ENCODE measurements around the gene KIAA2012. TPM values are rescaled to one million over a fixed set of nuclear protein-coding genes. Genes with fewer than 3 reads are reported as not detected.

Gene KIAA2012
- total and polyA plus RNA-seq, 2 donors (not counting 1 experiment from before 2014, with no cell fraction given): not detected

- Histone ChIP-seq H3K79me2 (ENCODE audit: control insufficient read depth, insufficient read depth, low read length) (no peaks in the 10 kb centered on the region), H3K9me3 (ENCODE audit: control extremely low read depth in 1 of 3, control insufficient read depth in 2 of 3, insufficient read depth in 1 of 3, low read length in 2 of 3) (no peaks in the 10 kb centered on the region), H3K9ac (ENCODE audit: low read length) (no peak overlapping the region), H3K4me1 (ENCODE audit: control insufficient read depth in 2 of 2, insufficient read depth in 2 of 2, low read length in 2 of 2) (no peaks in the 10 kb centered on the region), H3K4me3 (ENCODE audit: control extremely low read depth in 1 of 5, extremely low read depth in 1 of 5, insufficient read depth in 1 of 5, low read depth in 2 of 5, low read length in 4 of 5) (no peak overlapping the region), H3K27me3 (replicated peaks in 1 of 4; ENCODE audit: control extremely low read depth in 1 of 4, control insufficient read depth in 3 of 4, insufficient read depth in 4 of 4, low read length in 3 of 4) (no peaks in the 10 kb centered on the region), H3K27ac (ENCODE audit: low read length in 2 of 2) (no peak overlapping the region), H3K36me3 (replicated peaks in 1 of 2; ENCODE audit: control extremely low read depth in 1 of 2, control insufficient read depth in 1 of 2, extremely low read depth in 1 of 2, insufficient read depth in 2 of 2, low read length in 1 of 2) (no peaks in the 10 kb centered on the region), H4K20me1 (ENCODE audit: control insufficient read depth, insufficient read depth, low read length, poor library complexity, severe bottlenecking) (no peaks in the 10 kb centered on the region), H2AFZ (ENCODE audit: insufficient read depth, low read depth, low read length, poor library complexity, severe bottlenecking) (no peak overlapping the region), H3K4me2 (replicated peaks; ENCODE audit: low read depth, low read length, poor library complexity, severe bottlenecking) (no peak overlapping the region)
- no peaks in the 10 kb centered on the region for H3K4me1 Mint-ChIP-seq
- H3K4me3 Mint-ChIP-seq: no peak overlapping the region
- no CpG with 5 or more reads among the region's 2 CpGs for WGBS (ENCODE audit: insufficient coverage)
- TF ChIP-seq CTCF (IDR thresholded peaks at IDR 0.05) (no peak), EZH2 (IDR thresholded peaks at IDR 0.05; ENCODE audit: borderline replicate concordance, insufficient read depth, low read depth, low read length, poor library complexity, severe bottlenecking) (no peak)
- DNase-seq (no peak), ATAC-seq (ENCODE audit: low read depth) (no peak)
- H3K27ac Mint-ChIP-seq: no peak overlapping the region
- ChIA-PET CTCF (no interaction called here), POLR2A (no interaction called here)
- H3K27me3 Mint-ChIP-seq: peaks cover 16% of the 10 kb centered on the region
- H3K9me3 Mint-ChIP-seq (ENCODE audit: insufficient read depth): no peaks in the 10 kb centered on the region
- intact Hi-C loops (cut with micrococcal nuclease): no loop called here
Measured at GRCh38 chr2:202074324-202074723, 1.3 kb downstream of the KIAA2012 start.

GRCh38 chr2:202079310-202079709 is 6.3 kb downstream of the KIAA2012 start:
- H3K4me1 Mint-ChIP-seq: no peaks in the 10 kb centered on the region
- Histone ChIP-seq H3K9me3 (ENCODE audit: control extremely low read depth in 1 of 3, control insufficient read depth in 2 of 3, insufficient read depth in 1 of 3, low read length in 2 of 3) (no peaks in the 10 kb centered on the region), H4K20me1 (ENCODE audit: control insufficient read depth, insufficient read depth, low read length, poor library complexity, severe bottlenecking) (no peaks in the 10 kb centered on the region), H3K27ac (ENCODE audit: low read length in 2 of 2) (no peak overlapping the region), H3K4me1 (ENCODE audit: control insufficient read depth in 2 of 2, insufficient read depth in 2 of 2, low read length in 2 of 2) (no peaks in the 10 kb centered on the region), H3K9ac (ENCODE audit: low read length) (no peak overlapping the region), H3K4me2 (replicated peaks; ENCODE audit: low read depth, low read length, poor library complexity, severe bottlenecking) (no peak overlapping the region), H2AFZ (ENCODE audit: insufficient read depth, low read depth, low read length, poor library complexity, severe bottlenecking) (no peak overlapping the region), H3K79me2 (ENCODE audit: control insufficient read depth, insufficient read depth, low read length) (no peaks in the 10 kb centered on the region), H3K27me3 (replicated peaks in 1 of 4; ENCODE audit: control extremely low read depth in 1 of 4, control insufficient read depth in 3 of 4, insufficient read depth in 4 of 4, low read length in 3 of 4) (no peaks in the 10 kb centered on the region), H3K36me3 (replicated peaks in 1 of 2; ENCODE audit: control extremely low read depth in 1 of 2, control insufficient read depth in 1 of 2, extremely low read depth in 1 of 2, insufficient read depth in 2 of 2, low read length in 1 of 2) (no peaks in the 10 kb centered on the region), H3K4me3 (ENCODE audit: control extremely low read depth in 1 of 5, extremely low read depth in 1 of 5, insufficient read depth in 1 of 5, low read depth in 2 of 5, low read length in 4 of 5) (no peak overlapping the region)
- ChIA-PET POLR2A (no interaction called here), CTCF (no interaction called here)
- H3K9me3 Mint-ChIP-seq (ENCODE audit: insufficient read depth): no peaks in the 10 kb centered on the region
- no peak for DNase-seq
- peaks cover 14% of the 10 kb centered on the region for H3K27me3 Mint-ChIP-seq
- H3K4me3 Mint-ChIP-seq: no peak overlapping the region
- TF ChIP-seq CTCF (IDR thresholded peaks at IDR 0.05) (no peak), EZH2 (IDR thresholded peaks at IDR 0.05; ENCODE audit: borderline replicate concordance, insufficient read depth, low read depth, low read length, poor library complexity, severe bottlenecking) (no peak)
- no peak overlapping the region for H3K27ac Mint-ChIP-seq
- intact Hi-C loops (cut with micrococcal nuclease): no loop called here
- WGBS (ENCODE audit: insufficient coverage): 87% methylated on average over 2 of the region's 5 CpGs
- ATAC-seq (ENCODE audit: low read depth): no peak

All from B cell (primary cell).